Measurements from ENCODE around the gene PXT1.
"Not testable (repeated sequence)": the region's sequence is repeated elsewhere in the genome, so short reads cannot be mapped to it uniquely, and the experiment has no call there.

PXT1 gene, protein sequence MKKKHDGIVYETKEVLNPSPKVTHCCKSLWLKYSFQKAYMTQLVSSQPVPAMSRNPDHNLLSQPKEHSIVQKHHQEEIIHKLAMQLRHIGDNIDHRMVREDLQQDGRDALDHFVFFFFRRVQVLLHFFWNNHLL

DNA sequence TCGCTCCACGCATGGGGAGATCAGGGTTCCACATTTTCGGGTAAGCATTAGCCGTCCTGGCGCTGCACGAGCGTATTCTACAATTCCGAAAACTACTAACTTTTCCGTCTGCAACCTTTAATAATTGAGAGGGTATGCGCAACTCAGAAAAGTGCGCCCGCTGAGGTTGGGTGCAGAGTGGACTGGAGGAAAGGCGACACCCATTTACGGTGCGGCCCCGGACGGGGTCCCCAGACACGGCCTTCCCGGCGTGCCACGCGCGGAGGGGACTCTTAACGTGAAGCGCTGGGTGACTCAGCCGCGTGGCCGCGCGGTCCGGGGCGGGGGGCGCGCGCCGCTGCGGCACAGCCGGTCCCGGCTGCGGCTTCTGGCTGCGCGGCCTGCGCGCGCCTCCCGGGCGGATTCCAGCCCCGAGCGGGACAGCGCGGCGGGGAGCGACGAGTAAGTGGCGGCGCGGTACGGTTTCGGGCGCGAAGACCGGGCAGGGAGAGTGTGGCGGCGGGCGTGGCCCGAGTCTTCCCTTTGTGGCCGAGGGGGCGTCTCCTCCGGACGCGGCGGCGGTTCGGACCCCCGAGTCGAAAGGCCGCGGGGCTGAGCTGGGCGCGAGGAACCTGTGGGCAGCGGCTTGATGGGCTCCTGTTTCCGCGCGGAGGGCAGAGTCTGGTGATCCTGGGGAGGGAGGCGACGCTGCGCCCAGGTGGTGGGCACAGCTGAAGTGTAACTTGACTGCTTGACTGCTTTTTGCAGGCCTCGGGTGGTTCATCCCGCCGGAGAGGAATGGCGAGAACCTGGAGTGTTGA, at the start of gene PXT1, which contains the start of gene KCTD20:
TSS of gene PXT1 (minus strand) at position 184 of the 800 bp plus-strand sequence. CDS start 16,772 bp downstream, outside the sequence.
TSS of gene KCTD20 (plus strand) at position 330 of the 800 bp plus-strand sequence. CDS start 27,098 bp downstream, outside the sequence.
- peak; percentile 83 for DNase-seq

GRCh38 chr6:36492092-36492491, 49.4 kb upstream of the PXT1 start:
- DNase-seq, result no peak

DNA sequence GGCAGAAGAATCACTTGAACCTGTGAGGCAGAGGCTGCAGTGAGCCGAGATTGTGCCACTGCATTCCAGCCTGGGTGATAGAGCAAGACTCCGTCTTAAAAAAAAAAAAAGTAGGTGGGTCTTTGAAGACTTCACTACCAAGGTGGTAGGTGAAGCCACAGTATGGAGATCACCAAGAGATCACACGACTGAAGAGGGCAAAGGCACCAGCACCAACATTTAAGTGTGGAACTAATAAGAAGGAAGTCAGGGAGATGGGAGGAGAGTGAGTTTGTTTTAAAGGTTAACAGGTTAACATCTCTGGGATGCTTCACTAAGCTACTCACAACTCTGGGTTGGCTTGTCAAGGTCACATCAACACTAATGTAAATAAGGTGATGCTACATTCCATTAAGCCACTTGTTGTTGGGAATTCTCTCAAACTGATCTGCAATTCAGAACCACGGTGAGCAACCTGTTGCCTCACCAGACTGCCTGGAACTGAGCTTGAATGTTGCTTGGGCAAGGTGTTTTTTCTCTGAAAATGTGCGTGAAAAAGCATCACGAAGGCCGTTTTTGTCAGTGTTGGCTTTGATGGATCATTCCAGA, 48.8 kb upstream of the PXT1 start:
- no peak for DNase-seq

DNA sequence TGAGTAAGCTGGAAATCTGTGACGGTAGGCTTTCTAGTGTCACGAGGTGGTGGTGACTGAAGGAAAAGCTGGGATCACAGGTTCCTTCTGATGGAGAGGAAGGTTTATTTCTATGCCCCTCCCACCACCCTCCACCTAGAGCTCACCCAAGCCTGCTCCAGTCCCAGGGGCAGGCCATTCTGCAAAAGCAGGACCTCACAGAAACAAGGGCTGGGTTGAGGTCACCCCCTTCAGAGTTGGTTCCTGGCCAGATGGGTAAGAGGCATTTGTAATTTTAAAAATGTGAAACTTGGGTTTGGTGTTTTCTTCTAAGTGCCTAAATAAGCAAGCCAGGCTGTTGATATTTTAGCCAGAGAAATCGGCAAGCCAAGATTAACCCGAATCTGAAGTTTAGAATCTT, 46.8 kb upstream of the PXT1 start:
- DNase-seq, result no peak

DNA sequence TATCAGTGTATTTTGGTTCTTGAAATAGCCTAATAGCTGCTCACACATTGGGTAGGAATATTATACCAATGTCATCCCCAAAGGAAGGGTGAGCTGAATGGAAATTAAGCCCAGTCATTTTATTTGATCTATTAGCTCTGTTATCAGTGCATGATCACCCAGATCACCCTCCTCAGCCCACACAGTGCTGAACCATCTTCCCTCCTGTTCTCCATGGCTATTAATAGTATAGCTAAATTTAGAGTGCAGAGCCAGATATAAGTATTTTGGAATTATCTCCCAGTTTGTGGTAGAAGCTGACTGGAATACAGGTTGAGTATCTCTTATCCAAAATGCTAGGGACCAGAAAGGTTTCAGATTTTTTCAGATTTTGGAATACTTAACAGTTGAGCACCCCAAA, 45.6 kb upstream of the PXT1 start:
- no peak for DNase-seq

DNA sequence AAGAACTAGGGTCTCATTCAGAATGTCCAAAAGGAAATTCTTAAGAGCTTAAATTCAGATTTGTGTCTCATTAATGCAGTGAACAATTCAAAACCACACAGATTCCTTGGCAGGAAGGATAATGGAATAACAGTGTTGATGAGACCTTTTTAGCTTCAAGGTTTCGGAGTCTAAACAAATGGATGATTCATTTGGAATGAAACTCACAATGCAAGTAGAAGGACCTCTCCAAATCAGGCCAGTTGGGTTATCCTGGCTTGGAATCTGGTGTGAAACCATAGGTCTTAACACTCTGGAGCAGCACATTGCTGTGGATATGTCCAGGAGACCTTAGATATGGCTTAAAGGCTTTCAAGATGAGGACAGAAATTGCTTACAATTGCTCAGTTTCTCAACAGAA, 45.0 kb upstream of the PXT1 start:
- no peak for DNase-seq

GRCh38 chr6:36484736-36485135, 42.1 kb upstream of the PXT1 start:
- DNase-seq, result no peak

DNA sequence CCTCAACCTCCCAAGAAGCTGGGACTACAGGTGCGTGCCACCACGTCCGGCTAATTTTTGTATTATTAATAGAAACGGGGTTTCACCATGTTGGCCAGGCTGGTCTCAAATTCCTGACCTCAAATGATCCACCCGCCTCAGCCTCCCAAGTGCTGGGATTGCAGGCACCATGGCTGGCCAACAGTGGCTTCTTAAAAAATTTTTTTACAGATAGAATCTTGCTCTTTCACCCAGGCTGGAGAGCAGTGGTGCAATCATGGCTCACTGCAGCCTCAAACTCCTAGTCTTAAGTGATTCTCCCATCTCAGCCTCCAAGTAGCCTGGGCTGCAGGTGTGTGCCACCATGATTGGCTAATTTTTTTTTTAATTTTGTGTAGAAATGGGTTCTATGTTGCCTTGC, 40.7 kb upstream of the PXT1 start:
- DNase-seq, result not testable (repeated sequence)

DNA sequence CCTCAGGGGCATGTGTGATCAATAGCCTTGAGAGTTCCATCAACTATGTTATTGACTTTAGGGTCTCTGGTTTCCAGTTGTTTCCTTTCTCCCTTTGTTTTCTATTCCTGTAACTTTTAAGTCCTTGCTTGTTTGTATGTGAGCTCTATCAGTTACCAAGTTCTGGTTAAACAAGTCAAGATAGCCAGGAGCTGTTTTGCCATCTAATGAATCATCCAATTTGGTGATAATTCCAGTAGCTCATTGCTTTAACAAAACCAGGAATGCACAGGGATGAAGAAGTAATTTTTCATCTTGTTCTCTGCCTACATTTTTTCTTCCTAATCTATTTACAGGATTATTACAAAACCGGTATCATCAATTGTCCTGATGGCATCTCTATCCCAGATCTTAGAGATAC, 36.6 kb upstream of the PXT1 start:
- no peak for DNase-seq

DNA sequence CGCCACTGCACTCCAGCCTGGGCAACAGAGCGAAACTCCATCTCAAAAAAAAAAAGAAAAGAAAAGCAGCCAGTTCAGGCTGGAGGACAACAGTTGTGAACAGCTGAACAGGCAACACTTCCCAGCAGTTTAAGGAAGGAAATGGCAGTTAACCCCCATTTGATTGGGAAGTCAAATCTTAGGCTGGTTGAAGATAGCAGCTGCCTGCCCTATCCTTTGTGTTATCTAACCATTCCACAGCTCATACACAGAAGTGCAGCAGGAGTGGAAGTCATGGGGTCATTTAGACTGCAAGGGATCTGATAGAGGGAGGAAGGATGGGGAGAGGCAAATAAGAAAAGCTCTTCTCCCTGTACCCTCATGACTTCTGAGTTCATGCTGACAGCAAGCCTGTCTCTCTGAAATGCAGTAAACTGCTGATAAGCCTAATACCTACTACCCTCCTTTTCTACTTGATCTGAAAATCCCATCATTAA, 35.4 kb upstream of the PXT1 start:
- no peak for DNase-seq

- no peak for DNase-seq
Observed at GRCh38 chr6:36469946-36470345, 27.3 kb upstream of the PXT1 start.

GRCh38 chr6:36469148-36469661, 26.6 kb upstream of the PXT1 start:
- no peak for DNase-seq

DNA sequence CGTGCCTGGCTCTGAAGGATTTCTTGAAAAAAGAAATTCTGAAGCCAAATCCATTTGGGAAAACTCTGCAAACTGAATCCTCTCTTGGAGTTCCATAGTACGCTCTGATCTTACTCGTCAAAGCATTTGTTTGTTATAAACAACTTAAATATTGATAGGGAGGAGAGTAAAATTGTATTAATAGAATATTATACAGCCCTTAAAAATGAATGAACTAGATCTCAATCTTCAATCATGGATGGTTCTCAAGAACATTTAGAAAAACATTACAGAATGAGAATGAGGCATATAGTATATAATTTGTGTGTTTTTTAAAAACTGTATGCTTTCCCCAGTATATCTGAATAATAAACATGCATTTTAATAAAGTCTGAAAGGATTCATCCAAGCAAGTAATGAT, 25.0 kb upstream of the PXT1 start:
- no peak for DNase-seq

DNA sequence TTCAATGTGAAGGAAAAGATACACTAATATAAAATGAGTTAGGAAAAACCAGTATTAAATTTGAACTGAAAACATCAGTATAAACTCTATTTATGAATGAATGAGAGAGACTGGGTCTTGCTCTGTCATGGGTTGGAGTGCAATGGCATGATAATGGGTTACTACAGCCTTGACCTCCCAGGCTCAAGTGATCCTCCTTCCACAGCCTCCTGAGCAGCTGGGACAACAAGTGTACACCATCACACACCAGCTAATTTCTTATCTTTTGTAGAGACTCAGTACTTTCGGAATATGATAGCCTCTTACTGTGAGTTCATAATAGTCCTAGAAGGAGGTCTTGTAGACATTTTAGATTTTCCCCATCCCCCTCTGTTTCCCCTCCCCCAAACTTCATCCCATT, 21.6 kb upstream of the PXT1 start:
- DNase-seq, result no peak

- DNase-seq, result no peak
Observed at GRCh38 chr6:36463676-36464075, 21.0 kb upstream of the PXT1 start.

GRCh38 chr6:36461646-36462045, 19.0 kb upstream of the PXT1 start:
- DNase-seq, result no peak

DNA sequence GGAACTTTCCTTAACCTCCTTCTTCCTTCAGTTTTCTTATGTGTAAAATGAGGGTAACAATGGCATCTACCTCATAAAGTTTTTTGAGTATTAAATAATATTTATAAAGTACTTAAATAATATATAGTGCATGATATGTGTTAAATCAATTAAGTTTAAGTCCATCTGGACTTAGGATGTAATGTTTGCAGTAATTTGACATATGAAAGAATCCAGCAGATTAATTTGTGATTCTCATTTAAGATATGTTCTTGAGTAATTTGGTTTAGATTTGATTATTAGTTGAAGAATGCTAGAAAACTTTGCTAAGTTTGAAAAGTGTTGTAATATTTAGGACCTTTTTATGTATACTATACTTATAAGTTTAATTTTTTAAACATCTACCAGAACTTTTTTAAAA, 18.3 kb upstream of the PXT1 start:
- DNase-seq, result no peak

GRCh38 chr6:36459501-36459900, 16.8 kb upstream of the PXT1 start:
- no peak for DNase-seq

DNA sequence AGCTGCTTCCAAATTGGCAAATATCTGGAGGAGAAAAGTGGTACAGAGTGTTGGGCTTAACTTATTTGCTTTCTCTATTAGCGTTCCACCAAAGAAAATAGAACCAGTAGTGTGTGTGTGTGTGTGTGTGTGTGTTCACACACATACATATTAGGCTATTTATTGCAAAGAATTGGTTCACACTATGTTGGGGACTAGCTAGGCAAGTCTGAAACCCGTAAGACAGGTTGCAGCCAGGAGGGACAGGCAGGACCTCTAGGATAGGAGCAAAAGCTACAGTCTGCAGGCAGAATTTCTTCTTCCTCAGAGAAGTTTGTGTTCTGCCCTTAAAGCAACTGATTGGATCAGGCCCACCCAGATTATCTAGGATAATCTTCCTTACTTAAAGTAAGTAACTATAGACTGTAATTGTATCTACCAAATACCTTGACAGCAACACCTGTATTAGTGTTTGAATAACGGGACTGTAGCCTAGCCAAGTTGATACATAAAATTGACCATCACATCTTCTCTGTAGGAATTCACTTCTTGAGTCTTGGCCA, 12.9 kb upstream of the PXT1 start:
- DNase-seq, result no peak

DNA sequence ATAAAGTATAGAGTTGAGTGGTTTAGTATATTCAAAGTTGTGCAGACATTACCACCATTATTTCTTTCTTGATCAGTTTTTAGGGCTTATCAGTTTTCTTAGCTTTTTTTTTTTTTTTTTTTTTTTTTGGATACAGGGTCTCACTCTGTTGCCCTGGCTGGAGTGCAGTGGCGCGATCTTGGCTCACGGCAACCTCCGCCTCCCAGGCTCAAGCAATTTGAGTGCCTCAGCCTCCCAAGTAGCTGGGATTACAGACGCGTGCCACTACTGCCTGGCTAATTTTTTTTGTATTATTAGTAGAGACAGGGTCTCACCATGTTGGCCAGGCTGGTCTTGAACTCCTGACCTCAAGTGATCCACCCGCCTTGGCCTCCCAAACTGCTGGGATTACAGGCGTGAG, 10.2 kb upstream of the PXT1 start:
- not testable (repeated sequence) for DNase-seq

DNA sequence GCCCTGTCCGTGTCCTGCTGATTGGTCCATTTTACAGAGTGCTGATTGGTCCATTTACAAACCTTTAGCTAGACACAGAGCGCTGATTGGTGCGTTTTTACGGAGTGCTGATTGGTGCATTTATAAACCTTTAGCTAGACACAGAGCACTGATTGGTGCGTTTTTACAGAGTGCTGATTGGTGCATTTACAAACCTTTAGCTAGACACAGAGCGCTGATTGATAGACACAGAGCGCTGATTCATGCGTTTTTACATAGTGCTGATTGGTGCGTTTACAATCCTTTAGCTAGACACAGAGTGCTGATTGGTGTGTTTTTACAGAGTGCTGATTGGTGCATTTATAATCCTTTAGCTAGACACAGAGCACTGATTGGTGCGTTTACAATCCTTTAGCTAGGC, 6.5 kb upstream of the PXT1 start:
- DNase-seq, result not testable (repeated sequence)

DNA sequence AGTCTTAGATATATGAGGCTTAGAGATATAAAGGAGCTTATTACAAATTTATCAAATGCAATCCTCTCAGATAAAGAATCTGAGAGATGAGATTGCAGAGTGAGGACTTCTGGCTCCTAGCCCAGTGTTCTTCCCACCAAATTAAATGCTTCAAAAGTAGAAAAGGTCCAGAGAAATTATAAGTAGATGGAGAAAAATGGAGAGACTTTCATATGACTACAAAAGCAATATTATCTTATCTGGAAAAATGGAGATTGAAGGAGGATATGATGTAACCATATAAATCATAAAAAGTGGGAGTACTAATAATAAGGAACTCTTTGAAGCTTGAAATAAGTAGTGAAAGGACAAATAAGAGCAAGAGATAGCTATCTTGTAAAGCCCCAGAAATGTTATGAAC, 3.0 kb upstream of the PXT1 start:
- no peak for DNase-seq

- no peak for DNase-seq
Observed at GRCh38 chr6:36444470-36444869, 1.8 kb upstream of the PXT1 start.
